ENCODE measurements around the gene ACACB.

ACACB gene

GRCh38 chr12:109296431-109296830 lies 180.0 kb downstream of the ACACB start:
- Histone ChIP-seq H3K9ac (ENCODE audit: low read length) (no peak overlapping the region), H3K27me3 (ENCODE audit: control insufficient read depth in 1 of 2, insufficient read depth in 2 of 2, low read length in 2 of 2) (no peaks in the 10 kb centered on the region), H3K4me3 (ENCODE audit: low read depth in 1 of 2, low read length in 2 of 2) (no peak overlapping the region), H3K4me1 (ENCODE audit: insufficient read depth, low read length) (peaks cover 5% of the 10 kb centered on the region), H3K36me3 (ENCODE audit: insufficient read depth, low read length) (no peaks in the 10 kb centered on the region), H3K9me3 (ENCODE audit: low read length) (no peaks in the 10 kb centered on the region), H3K27ac (ENCODE audit: low read depth, low read length) (no peak overlapping the region)

- no peak overlapping the region for H3K4me3 ChIP-seq (ENCODE audit: low read depth in 1 of 2, low read length in 2 of 2)
- H3K36me3 ChIP-seq (ENCODE audit: insufficient read depth, low read length), result no peaks in the 10 kb centered on the region
- H3K9me3 ChIP-seq (ENCODE audit: low read length), result no peaks in the 10 kb centered on the region
- no peaks in the 10 kb centered on the region for H3K4me1 ChIP-seq (ENCODE audit: insufficient read depth, low read length)
- H3K27me3 ChIP-seq (ENCODE audit: control insufficient read depth in 1 of 2, insufficient read depth in 2 of 2, low read length in 2 of 2), result no peaks in the 10 kb centered on the region
- no peak overlapping the region for H3K9ac ChIP-seq (ENCODE audit: low read length)
- H3K27ac ChIP-seq (ENCODE audit: low read depth, low read length), result no peak overlapping the region
Observed at GRCh38 chr12:109299849-109300248, 183.5 kb downstream of the ACACB start.

- no peak overlapping the region for H3K9ac ChIP-seq (ENCODE audit: low read length)
- H3K36me3 ChIP-seq (ENCODE audit: insufficient read depth, low read length), result no peaks in the 10 kb centered on the region
- H3K27ac ChIP-seq (ENCODE audit: low read depth, low read length), result no peak overlapping the region
- no peak overlapping the region for H3K4me3 ChIP-seq (ENCODE audit: low read depth in 1 of 2, low read length in 2 of 2)
- H3K27me3 ChIP-seq (ENCODE audit: control insufficient read depth in 1 of 2, insufficient read depth in 2 of 2, low read length in 2 of 2), result peaks cover 0 to 10% of the 10 kb centered on the region in 2 donors
- H3K9me3 ChIP-seq (ENCODE audit: low read length), result no peaks in the 10 kb centered on the region
- no peaks in the 10 kb centered on the region for H3K4me1 ChIP-seq (ENCODE audit: insufficient read depth, low read length)
Observed at GRCh38 chr12:109301643-109302168, 185.3 kb downstream of the ACACB start.

- Histone ChIP-seq H3K9me3 (ENCODE audit: low read length) (no peaks in the 10 kb centered on the region), H3K9ac (ENCODE audit: low read length) (no peak overlapping the region), H3K4me1 (ENCODE audit: insufficient read depth, low read length) (no peaks in the 10 kb centered on the region), H3K36me3 (ENCODE audit: insufficient read depth, low read length) (no peaks in the 10 kb centered on the region), H3K27ac (ENCODE audit: low read depth, low read length) (no peak overlapping the region), H3K27me3 (ENCODE audit: control insufficient read depth in 1 of 2, insufficient read depth in 2 of 2, low read length in 2 of 2) (peaks cover 6 to 10% of the 10 kb centered on the region in 2 donors), H3K4me3 (ENCODE audit: low read depth in 1 of 2, low read length in 2 of 2) (no peak overlapping the region)
Observed at GRCh38 chr12:109302358-109302757, 186.0 kb downstream of the ACACB start.

- no peaks in the 10 kb centered on the region for H3K4me1 ChIP-seq (ENCODE audit: insufficient read depth, low read length)
- no peaks in the 10 kb centered on the region for H3K36me3 ChIP-seq (ENCODE audit: insufficient read depth, low read length)
- no peaks in the 10 kb centered on the region for H3K9me3 ChIP-seq (ENCODE audit: low read length)
- no peak overlapping the region for H3K27ac ChIP-seq (ENCODE audit: low read depth, low read length)
- no peak overlapping the region for H3K4me3 ChIP-seq (ENCODE audit: low read depth in 1 of 2, low read length in 2 of 2)
- peaks cover 10 to 11% of the 10 kb centered on the region in 2 donors for H3K27me3 ChIP-seq (ENCODE audit: control insufficient read depth in 1 of 2, insufficient read depth in 2 of 2, low read length in 2 of 2)
- no peak overlapping the region for H3K9ac ChIP-seq (ENCODE audit: low read length)
Observed at GRCh38 chr12:109302770-109303169, 186.4 kb downstream of the ACACB start.

GRCh38 chr12:109304485-109304884 lies 188.1 kb downstream of the ACACB start:
- Histone ChIP-seq H3K27ac (ENCODE audit: low read depth, low read length) (no peak overlapping the region), H3K4me3 (ENCODE audit: low read depth in 1 of 2, low read length in 2 of 2) (no peak overlapping the region), H3K9ac (ENCODE audit: low read length) (no peak overlapping the region), H3K27me3 (ENCODE audit: control insufficient read depth in 1 of 2, insufficient read depth in 2 of 2, low read length in 2 of 2) (peaks cover 10 to 22% of the 10 kb centered on the region in 2 donors), H3K36me3 (ENCODE audit: insufficient read depth, low read length) (no peaks in the 10 kb centered on the region), H3K9me3 (ENCODE audit: low read length) (no peaks in the 10 kb centered on the region), H3K4me1 (ENCODE audit: insufficient read depth, low read length) (peaks cover 3% of the 10 kb centered on the region)

GRCh38 chr12:109305547-109305946 lies 189.2 kb downstream of the ACACB start:
- no peaks in the 10 kb centered on the region for H3K9me3 ChIP-seq (ENCODE audit: low read length)
- no peak overlapping the region for H3K4me3 ChIP-seq (ENCODE audit: low read depth in 1 of 2, low read length in 2 of 2)
- no peak overlapping the region for H3K27ac ChIP-seq (ENCODE audit: low read depth, low read length)
- H3K36me3 ChIP-seq (ENCODE audit: insufficient read depth, low read length), result no peaks in the 10 kb centered on the region
- no peak overlapping the region for H3K9ac ChIP-seq (ENCODE audit: low read length)
- H3K27me3 ChIP-seq (ENCODE audit: control insufficient read depth in 1 of 2, insufficient read depth in 2 of 2, low read length in 2 of 2), result peaks cover 10 to 22% of the 10 kb centered on the region in 2 donors
- peaks cover 6% of the 10 kb centered on the region for H3K4me1 ChIP-seq (ENCODE audit: insufficient read depth, low read length)

GRCh38 chr12:109307051-109307450 lies 190.7 kb downstream of the ACACB start:
- Histone ChIP-seq H3K4me1 (ENCODE audit: insufficient read depth, low read length) (peaks cover 9% of the 10 kb centered on the region), H3K27me3 (ENCODE audit: control insufficient read depth in 1 of 2, insufficient read depth in 2 of 2, low read length in 2 of 2) (peaks cover 10 to 22% of the 10 kb centered on the region in 2 donors), H3K4me3 (ENCODE audit: low read depth in 1 of 2, low read length in 2 of 2) (no peak overlapping the region), H3K36me3 (ENCODE audit: insufficient read depth, low read length) (no peaks in the 10 kb centered on the region), H3K9me3 (ENCODE audit: low read length) (no peaks in the 10 kb centered on the region), H3K9ac (ENCODE audit: low read length) (no peak overlapping the region), H3K27ac (ENCODE audit: low read depth, low read length) (no peak overlapping the region)

- Histone ChIP-seq H3K36me3 (ENCODE audit: insufficient read depth, low read length) (no peaks in the 10 kb centered on the region), H3K4me3 (ENCODE audit: low read depth in 1 of 2, low read length in 2 of 2) (peak within 1 kb of the TSS; percentile 49 to 66), H3K9me3 (ENCODE audit: low read length) (no peaks in the 10 kb centered on the region), H3K27me3 (ENCODE audit: control insufficient read depth in 1 of 2, insufficient read depth in 2 of 2, low read length in 2 of 2) (peaks cover 10 to 22% of the 10 kb centered on the region in 2 donors), H3K9ac (ENCODE audit: low read length) (no peak within 1 kb of the TSS), H3K4me1 (ENCODE audit: insufficient read depth, low read length) (peaks cover 9% of the 10 kb centered on the region), H3K27ac (ENCODE audit: low read depth, low read length) (no peak within 1 kb of the TSS)
Observed at GRCh38 chr12:109308534-109309380, 192.4 kb downstream of the ACACB start, which contains the start of gene FOXN4. FOXN4 (minus strand) TSS chr12:109309284; CDS start chr12:109308321, 963 bp downstream.

- H3K4me3 ChIP-seq (ENCODE audit: low read depth in 1 of 2, low read length in 2 of 2), result peak overlapping the region; percentile 49 to 66
- H3K27me3 ChIP-seq (ENCODE audit: control insufficient read depth in 1 of 2, insufficient read depth in 2 of 2, low read length in 2 of 2), result peaks cover 10 to 22% of the 10 kb centered on the region in 2 donors
- no peaks in the 10 kb centered on the region for H3K9me3 ChIP-seq (ENCODE audit: low read length)
- H3K36me3 ChIP-seq (ENCODE audit: insufficient read depth, low read length), result no peaks in the 10 kb centered on the region
- no peak overlapping the region for H3K27ac ChIP-seq (ENCODE audit: low read depth, low read length)
- peaks cover 9% of the 10 kb centered on the region for H3K4me1 ChIP-seq (ENCODE audit: insufficient read depth, low read length)
- no peak overlapping the region for H3K9ac ChIP-seq (ENCODE audit: low read length)
Observed at GRCh38 chr12:109309381-109310246, 193.2 kb downstream of the ACACB start.
